Ishikawa (cell line): ENCODE data around the gene KRTAP4-2.

Experiments used
- CEBPB ChIP-seq: IDR thresholded peaks from 2 replicates; pipeline ENCODE4 v1.6.1; 2012
- CREB1 ChIP-seq: IDR thresholded peaks from 2 replicates; pipeline ENCODE4 v1.6.1; 2012; ENCODE audit warnings: low read depth
- EGR1 ChIP-seq: IDR thresholded peaks from 2 replicates; pipeline ENCODE4 v1.6.1; 2012
- FOXM1 ChIP-seq: IDR thresholded peaks from 2 replicates; pipeline ENCODE4 v1.6.1; 2012; ENCODE audit warnings: low read depth, borderline replicate concordance
- MAX ChIP-seq: IDR thresholded peaks from 2 replicates; pipeline ENCODE4 v1.6.1; 2012
- NFIC ChIP-seq: IDR thresholded peaks from 2 replicates; pipeline ENCODE4 v1.6.1; 2012
- RAD21 ChIP-seq: IDR thresholded peaks from 2 replicates; pipeline ENCODE4 v1.6.1; 2012; ENCODE audit warnings: low read depth
- REST ChIP-seq: IDR thresholded peaks from 2 replicates; pipeline ENCODE4 v1.6.1; 2012; ENCODE audit warnings: low read depth, mild to moderate bottlenecking
- TAF1 ChIP-seq: IDR thresholded peaks from 2 replicates; pipeline ENCODE4 v1.6.1; 2012; ENCODE audit warnings: low read depth, mild to moderate bottlenecking
- TCF12 ChIP-seq: IDR thresholded peaks from 2 replicates; pipeline ENCODE4 v1.6.1; 2012; ENCODE audit warnings: low read depth
- TEAD4 ChIP-seq: IDR thresholded peaks from 2 replicates; pipeline ENCODE4 v1.6.1; 2012
- USF1 ChIP-seq: IDR thresholded peaks from 2 replicates; pipeline ENCODE4 v1.6.1; 2012
- YY1 ChIP-seq: IDR thresholded peaks from 2 replicates; pipeline ENCODE4 v1.6.1; 2012; ENCODE audit warnings: low read depth
- ZBTB7A ChIP-seq: IDR thresholded peaks from 2 replicates; pipeline ENCODE4 v1.6.1; 2012; ENCODE audit warnings: low read depth

KRTAP4-2 gene

GRCh38 chr17:41212524-41213169, 34.6 kb upstream of the KRTAP4-2 start:
- TF ChIP-seq REST: no peak
- TF ChIP-seq TAF1: no peak
- peak; percentile 84 for TF ChIP-seq TCF12
- TF ChIP-seq TEAD4: no peak

DNA sequence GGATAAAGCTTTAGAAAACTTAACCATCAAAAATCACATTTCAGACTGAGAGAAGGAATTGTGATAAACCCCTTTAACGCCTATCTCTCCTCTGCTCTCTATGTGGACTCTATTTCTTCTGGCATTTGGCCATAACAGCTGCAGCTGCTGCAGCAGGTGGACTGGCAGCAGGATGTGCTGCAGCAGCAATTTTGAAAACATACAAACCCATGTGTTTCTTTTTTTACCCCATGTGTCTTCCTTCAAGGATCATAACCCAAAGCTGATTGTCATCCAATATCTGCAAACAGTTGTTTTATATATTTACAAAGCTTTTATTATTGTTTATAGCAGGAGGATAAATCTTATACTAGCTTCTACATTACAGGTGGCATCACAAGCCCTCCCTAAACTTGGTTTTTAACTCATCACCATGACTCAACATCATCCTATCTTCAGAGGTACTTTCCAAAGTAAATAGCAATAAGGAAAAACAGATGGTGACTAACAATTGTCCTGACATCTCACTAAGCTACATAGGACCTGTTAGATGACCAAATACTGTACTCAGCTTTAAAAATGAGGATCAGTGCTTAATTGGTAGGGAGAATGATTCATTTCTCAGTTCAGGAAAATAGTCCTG, 33.9 kb upstream of the KRTAP4-2 start:
- TF ChIP-seq RAD21: no peak
- no peak for TF ChIP-seq CREB1
- no peak for TF ChIP-seq USF1
- no peak for TF ChIP-seq REST
- TF ChIP-seq NFIC: no peak
- no peak for TF ChIP-seq FOXM1
- TF ChIP-seq ZBTB7A: no peak
- TF ChIP-seq YY1: no peak
- no peak for TF ChIP-seq EGR1

DNA sequence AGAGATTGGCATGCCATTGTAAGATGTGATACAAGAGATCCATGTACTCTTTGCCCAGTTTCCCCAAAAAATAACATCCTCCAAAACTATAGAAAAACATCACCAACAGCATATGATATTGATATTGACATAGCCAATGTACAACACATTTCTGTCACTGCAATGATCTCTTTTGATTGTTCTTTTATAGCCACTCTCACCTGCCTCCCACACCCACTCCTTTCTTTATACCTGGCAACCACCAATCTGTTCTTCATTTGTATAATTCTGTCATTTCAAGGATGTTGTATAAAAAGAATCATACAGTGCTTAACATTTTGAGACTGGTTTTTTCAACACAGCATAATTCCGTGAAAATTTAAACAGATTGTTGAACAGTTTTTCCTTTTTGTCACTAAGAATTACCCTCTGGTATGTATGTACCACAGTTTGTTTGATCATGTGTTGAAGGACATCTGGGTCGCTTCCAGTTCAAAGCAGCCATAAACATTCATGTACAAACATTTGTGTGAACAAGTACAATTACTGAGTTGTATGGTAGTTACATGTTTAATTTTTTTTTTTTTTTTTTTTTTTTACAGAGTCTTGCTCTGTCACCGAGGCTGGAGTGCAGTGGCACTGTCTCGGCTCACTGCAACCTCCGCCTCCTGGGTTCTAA, 21.5 kb upstream of the KRTAP4-2 start:
- TF ChIP-seq NFIC: no peak
- no peak for TF ChIP-seq ZBTB7A
- no peak for TF ChIP-seq EGR1

DNA sequence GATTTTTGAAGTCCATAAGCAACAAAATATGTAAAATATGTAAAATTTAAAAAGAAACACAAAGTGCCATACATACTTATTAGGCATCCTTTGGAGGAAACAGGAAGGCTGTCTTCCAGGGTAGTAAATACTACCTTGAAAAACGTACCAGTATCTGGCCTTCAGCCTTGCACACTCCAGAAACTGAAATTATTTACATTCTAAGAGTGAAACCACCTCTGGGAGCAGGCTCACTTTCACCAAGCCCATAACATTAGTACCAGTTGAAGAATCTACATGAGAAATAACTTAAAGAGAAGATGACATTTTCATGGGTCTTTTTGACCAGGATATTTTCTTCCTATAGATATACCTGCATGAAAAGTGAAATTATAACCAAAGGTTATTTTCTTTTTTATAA, 18.0 kb upstream of the KRTAP4-2 start:
- TF ChIP-seq CEBPB: no peak
- TF ChIP-seq MAX: no peak
- TF ChIP-seq USF1: no peak
- no peak for TF ChIP-seq YY1
- no peak for TF ChIP-seq RAD21

DNA sequence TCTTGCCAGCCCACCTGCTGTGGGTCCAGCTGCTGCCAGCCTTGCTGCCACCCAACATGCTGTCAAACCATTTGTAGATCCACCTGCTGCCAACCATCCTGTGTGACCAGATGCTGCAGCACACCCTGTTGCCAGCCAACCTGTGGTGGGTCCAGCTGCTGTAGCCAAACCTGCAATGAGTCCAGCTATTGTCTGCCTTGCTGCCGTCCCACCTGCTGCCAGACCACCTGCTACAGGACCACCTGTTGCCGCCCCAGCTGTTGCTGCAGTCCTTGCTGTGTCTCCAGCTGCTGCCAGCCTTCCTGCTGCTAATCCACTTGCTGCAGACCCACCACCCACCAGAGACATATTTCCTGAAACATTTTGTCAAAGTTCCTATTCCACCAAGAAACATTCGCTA, 12.3 kb upstream of the KRTAP4-2 start:
- TF ChIP-seq USF1 (no peak), CEBPB (no peak), TCF12 (no peak; the same call in 1 of the 2 replicates), EGR1 (no peak), ZBTB7A (no peak), MAX (no peak), REST (no peak), FOXM1 (no peak)
